ENCODE data around the gene CELA2A.
"Not testable (repeated sequence)": the region's sequence is repeated elsewhere in the genome, so short reads cannot be mapped to it uniquely, and the experiment has no call there.

The CELA2A gene

GRCh38 chr1:15469361-15469760 is 12.8 kb downstream of the CELA2A start:
- TF ChIP-seq, protein P1, sequence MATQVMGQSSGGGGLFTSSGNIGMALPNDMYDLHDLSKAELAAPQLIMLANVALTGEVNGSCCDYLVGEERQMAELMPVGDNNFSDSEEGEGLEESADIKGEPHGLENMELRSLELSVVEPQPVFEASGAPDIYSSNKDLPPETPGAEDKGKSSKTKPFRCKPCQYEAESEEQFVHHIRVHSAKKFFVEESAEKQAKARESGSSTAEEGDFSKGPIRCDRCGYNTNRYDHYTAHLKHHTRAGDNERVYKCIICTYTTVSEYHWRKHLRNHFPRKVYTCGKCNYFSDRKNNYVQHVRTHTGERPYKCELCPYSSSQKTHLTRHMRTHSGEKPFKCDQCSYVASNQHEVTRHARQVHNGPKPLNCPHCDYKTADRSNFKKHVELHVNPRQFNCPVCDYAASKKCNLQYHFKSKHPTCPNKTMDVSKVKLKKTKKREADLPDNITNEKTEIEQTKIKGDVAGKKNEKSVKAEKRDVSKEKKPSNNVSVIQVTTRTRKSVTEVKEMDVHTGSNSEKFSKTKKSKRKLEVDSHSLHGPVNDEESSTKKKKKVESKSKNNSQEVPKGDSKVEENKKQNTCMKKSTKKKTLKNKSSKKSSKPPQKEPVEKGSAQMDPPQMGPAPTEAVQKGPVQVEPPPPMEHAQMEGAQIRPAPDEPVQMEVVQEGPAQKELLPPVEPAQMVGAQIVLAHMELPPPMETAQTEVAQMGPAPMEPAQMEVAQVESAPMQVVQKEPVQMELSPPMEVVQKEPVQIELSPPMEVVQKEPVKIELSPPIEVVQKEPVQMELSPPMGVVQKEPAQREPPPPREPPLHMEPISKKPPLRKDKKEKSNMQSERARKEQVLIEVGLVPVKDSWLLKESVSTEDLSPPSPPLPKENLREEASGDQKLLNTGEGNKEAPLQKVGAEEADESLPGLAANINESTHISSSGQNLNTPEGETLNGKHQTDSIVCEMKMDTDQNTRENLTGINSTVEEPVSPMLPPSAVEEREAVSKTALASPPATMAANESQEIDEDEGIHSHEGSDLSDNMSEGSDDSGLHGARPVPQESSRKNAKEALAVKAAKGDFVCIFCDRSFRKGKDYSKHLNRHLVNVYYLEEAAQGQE (IDR thresholded peaks at IDR 0.05; ENCODE audit: insufficient replicate concordance, low read depth) = no peak
- no peak for TF ChIP-seq SPI1 (IDR thresholded peaks at IDR 0.05; ENCODE audit: borderline replicate concordance, low read depth)
- TF ChIP-seq GABPA (IDR thresholded peaks at IDR 0.05; ENCODE audit: low read depth) = no peak
- no peak for TF ChIP-seq POLR2AphosphoS5 (IDR thresholded peaks at IDR 0.05; ENCODE audit: low read depth)
- TF ChIP-seq CTCF (IDR thresholded peaks at IDR 0.05; ENCODE audit: insufficient read depth, low read length) = no peak
- no peak overlapping the region for H3K4me3 ChIP-seq (replicated peaks; ENCODE audit: insufficient read depth, low read length)
- no peaks in the 10 kb centered on the region for H3K27me3 ChIP-seq (ENCODE audit: insufficient read depth, poor library complexity, severe bottlenecking)
- no peak overlapping the region for H3K27ac ChIP-seq (replicated peaks)
- no peak for DNase-seq (ENCODE audit: low read depth in 1 of 2, low spot score in 1 of 2)

GRCh38 chr1:15469821-15470448 is 13.4 kb downstream of the CELA2A start:
- not testable (repeated sequence) for DNase-seq (ENCODE audit: low read depth in 1 of 2, low spot score in 1 of 2)

DNA sequence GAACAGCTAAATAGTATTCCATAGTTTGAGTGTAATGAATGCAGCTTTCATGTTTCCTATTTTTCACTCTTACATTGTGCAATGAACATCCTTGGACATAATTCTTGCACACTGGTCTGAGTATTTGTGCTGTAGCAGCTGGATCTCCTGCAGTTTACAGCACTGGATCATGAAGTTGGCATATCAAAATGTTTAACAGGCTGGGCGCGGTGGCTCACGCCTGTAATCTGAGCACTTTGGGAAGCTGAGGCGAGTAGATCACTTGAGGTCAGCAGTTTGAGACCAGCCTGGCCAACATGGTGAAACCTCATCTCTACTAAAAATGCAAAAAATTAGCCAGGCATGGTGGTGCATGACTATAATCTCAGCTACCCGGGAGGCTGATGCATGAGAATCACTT is 14.5 kb downstream of the CELA2A start:
- H3K4me3 ChIP-seq (replicated peaks; ENCODE audit: insufficient read depth, low read length); H3K27ac ChIP-seq (replicated peaks); H3K27me3 ChIP-seq (ENCODE audit: insufficient read depth, poor library complexity, severe bottlenecking); DNase-seq (ENCODE audit: low read depth in 1 of 2, low spot score in 1 of 2): not testable (repeated sequence)

More at GRCh38 chr1:15469821-15470448, 13.4 kb downstream of the CELA2A start:
- not testable (repeated sequence) for H3K27ac ChIP-seq (replicated peaks); H3K4me3 ChIP-seq (replicated peaks; ENCODE audit: insufficient read depth, low read length); H3K27me3 ChIP-seq (ENCODE audit: insufficient read depth, poor library complexity, severe bottlenecking)

DNA sequence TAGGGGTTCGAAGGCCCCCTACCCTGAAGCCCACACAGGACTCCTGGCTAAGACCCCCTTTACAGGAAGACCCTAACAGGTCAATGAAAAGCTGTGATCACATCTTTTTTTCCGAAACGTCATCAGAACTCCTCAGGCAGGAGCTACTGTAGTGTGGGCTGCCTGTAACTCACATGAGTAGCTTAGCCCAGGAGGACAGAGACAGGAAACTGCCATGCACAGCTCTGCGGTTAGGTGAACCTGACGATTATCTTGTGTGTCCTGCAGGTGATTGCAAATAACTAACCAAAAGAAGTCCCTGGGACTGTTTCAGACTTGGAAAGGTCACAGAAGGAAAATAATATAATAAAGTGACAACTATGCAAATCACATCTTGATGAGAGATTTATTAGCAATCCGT is 15.2 kb downstream of the CELA2A start:
- H3K4me3 ChIP-seq (replicated peaks; ENCODE audit: insufficient read depth, low read length); DNase-seq (ENCODE audit: low read depth in 1 of 2, low spot score in 1 of 2); H3K27me3 ChIP-seq (ENCODE audit: insufficient read depth, poor library complexity, severe bottlenecking); H3K27ac ChIP-seq (replicated peaks): not testable (repeated sequence)

- Histone ChIP-seq H3K27ac (replicated peaks) (no peak overlapping the region), H3K27me3 (ENCODE audit: insufficient read depth, poor library complexity, severe bottlenecking) (no peaks in the 10 kb centered on the region), H3K4me3 (replicated peaks; ENCODE audit: insufficient read depth, low read length) (no peak overlapping the region)
- no peak for DNase-seq (ENCODE audit: low read depth in 1 of 2, low spot score in 1 of 2)
- TF ChIP-seq CTCF (IDR thresholded peaks at IDR 0.05; ENCODE audit: insufficient read depth, low read length) (no peak), POLR2AphosphoS5 (IDR thresholded peaks at IDR 0.05; ENCODE audit: low read depth) (no peak), GABPA (IDR thresholded peaks at IDR 0.05; ENCODE audit: low read depth) (no peak), SPI1 (IDR thresholded peaks at IDR 0.05; ENCODE audit: borderline replicate concordance, low read depth) (no peak)
- TF ChIP-seq, protein P1 (IDR thresholded peaks at IDR 0.05; ENCODE audit: insufficient replicate concordance, low read depth) = no peak
These were observed 16.1 kb downstream of the CELA2A start for GRCh38 chr1:15472587-15472986.
